ENCODE measurements around the gene MED12L. TPM values are rescaled to one million over a fixed set of nuclear protein-coding genes. Genes with fewer than 3 reads are reported as not detected.

MED12L gene
- total RNA-seq, 2 experiments from 2014 or later: 2.9 to 3.4 TPM

GRCh38 chr3:151400341-151400740, 314.9 kb downstream of the MED12L start:
- intact Hi-C loops (cut with micrococcal nuclease): no loop called here
- Mint-ChIP-seq H3K27me3 (peaks cover 4% of the 10 kb centered on the region), H3K27ac (no peak overlapping the region), H3K9me3 (no peaks in the 10 kb centered on the region), H3K36me3 (ENCODE audit: low read depth) (no peaks in the 10 kb centered on the region), H3K4me1 (ENCODE audit: low read depth) (no peaks in the 10 kb centered on the region), H3K4me3 (no peak overlapping the region)
- DNase-seq: no peak
- ATAC-seq: no peak
- POLR2A ChIA-PET: no interaction called here
- TF ChIP-seq, protein P1, sequence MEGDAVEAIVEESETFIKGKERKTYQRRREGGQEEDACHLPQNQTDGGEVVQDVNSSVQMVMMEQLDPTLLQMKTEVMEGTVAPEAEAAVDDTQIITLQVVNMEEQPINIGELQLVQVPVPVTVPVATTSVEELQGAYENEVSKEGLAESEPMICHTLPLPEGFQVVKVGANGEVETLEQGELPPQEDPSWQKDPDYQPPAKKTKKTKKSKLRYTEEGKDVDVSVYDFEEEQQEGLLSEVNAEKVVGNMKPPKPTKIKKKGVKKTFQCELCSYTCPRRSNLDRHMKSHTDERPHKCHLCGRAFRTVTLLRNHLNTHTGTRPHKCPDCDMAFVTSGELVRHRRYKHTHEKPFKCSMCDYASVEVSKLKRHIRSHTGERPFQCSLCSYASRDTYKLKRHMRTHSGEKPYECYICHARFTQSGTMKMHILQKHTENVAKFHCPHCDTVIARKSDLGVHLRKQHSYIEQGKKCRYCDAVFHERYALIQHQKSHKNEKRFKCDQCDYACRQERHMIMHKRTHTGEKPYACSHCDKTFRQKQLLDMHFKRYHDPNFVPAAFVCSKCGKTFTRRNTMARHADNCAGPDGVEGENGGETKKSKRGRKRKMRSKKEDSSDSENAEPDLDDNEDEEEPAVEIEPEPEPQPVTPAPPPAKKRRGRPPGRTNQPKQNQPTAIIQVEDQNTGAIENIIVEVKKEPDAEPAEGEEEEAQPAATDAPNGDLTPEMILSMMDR (IDR thresholded peaks at IDR 0.05): no peak
- CTCF ChIA-PET: interaction anchor here (1.0 kb wide), 1 partner anchor 67 kb away, joined by 4 read pairs; no protein-coding TSS in a partner anchor

- Mint-ChIP-seq H3K4me3 (no peak overlapping the region), H3K36me3 (ENCODE audit: low read depth) (no peaks in the 10 kb centered on the region), H3K9me3 (no peaks in the 10 kb centered on the region), H3K27me3 (peaks cover 8% of the 10 kb centered on the region), H3K4me1 (ENCODE audit: low read depth) (no peaks in the 10 kb centered on the region), H3K27ac (no peak overlapping the region)
- POLR2A ChIA-PET: no interaction called here
- no peak for ATAC-seq
- no peak for DNase-seq
- CTCF ChIA-PET: no interaction called here
- intact Hi-C loops (cut with micrococcal nuclease): no loop called here
- TF ChIP-seq, protein P1 (IDR thresholded peaks at IDR 0.05): no peak
Measured at GRCh38 chr3:151402349-151402748, 316.9 kb downstream of the MED12L start.

DNA sequence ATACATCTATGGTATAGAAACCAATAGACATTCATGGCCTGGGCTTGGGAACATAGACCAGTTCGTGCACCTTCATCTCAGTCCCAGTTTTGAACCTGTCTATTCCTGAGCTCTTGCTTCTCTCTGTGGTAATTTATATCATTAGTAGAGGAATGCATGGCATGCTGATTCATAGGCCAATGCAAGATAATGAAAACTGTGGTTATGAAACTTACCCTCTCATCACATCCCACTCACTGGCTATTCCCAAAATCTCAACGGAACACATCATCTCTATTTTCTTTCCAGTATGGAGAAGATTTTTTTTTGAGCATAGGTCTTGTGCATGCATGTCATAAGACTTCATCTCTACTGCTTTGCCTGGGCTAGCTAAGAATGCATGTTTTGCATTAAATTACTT, 317.8 kb downstream of the MED12L start:
- H3K9me3 Mint-ChIP-seq: no peaks in the 10 kb centered on the region
- H3K27me3 Mint-ChIP-seq: peaks cover 8% of the 10 kb centered on the region
- H3K27ac Mint-ChIP-seq: no peak overlapping the region
- intact Hi-C loops (cut with micrococcal nuclease): no loop called here
- ATAC-seq: no peak
- POLR2A ChIA-PET: no interaction called here
- no peak overlapping the region for H3K4me3 Mint-ChIP-seq
- H3K4me1 Mint-ChIP-seq (ENCODE audit: low read depth): no peaks in the 10 kb centered on the region
- H3K36me3 Mint-ChIP-seq (ENCODE audit: low read depth): no peaks in the 10 kb centered on the region
- TF ChIP-seq, protein P1 (IDR thresholded peaks at IDR 0.05): no peak
- DNase-seq: no peak
- CTCF ChIA-PET: no interaction called here

DNA sequence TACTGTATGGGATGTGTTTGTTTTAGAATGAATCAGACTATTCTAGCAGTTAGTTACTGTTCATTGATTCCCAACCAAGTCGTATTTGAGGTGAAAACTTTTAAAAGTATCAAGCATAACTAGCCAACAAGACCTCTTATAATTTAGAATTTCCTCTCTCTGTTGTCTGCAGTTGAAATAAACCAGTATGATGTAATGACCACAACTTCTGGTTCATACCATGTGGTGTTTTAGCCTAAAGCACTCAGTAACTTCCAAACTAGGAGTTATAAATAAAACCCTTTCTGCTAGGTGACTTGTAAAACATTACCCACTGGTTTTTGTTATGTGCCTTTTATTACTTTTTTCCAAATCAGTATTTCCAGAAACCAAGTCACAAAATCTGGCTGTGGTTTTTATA, 318.9 kb downstream of the MED12L start:
- no peak for ATAC-seq
- Mint-ChIP-seq H3K9me3 (no peaks in the 10 kb centered on the region), H3K36me3 (ENCODE audit: low read depth) (no peaks in the 10 kb centered on the region), H3K4me3 (no peak overlapping the region), H3K27me3 (peaks cover 8% of the 10 kb centered on the region), H3K4me1 (ENCODE audit: low read depth) (no peaks in the 10 kb centered on the region), H3K27ac (no peak overlapping the region)
- ChIA-PET CTCF (no interaction called here), POLR2A (no interaction called here)
- intact Hi-C loops (cut with micrococcal nuclease): no loop called here
- TF ChIP-seq, protein P1 (IDR thresholded peaks at IDR 0.05): no peak
- no peak for DNase-seq

DNA sequence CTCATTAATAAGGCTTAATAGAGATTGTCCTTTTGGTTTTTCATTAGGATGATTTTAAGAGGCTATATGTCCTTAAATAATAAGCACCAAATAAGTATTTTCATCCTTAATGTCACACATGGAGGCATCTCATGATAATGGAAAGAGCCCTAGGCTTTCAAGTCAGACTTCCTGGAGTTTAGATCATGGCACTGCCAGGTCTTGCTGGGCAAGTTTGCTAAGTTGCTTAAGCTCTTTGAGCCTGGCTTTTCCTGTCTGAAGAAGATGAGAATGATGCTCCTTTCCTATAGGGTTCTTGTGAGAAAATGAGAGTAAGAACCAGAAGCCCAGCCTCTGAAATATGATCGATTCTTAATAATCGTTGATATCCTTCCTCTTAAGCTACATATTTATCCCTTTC, 322.5 kb downstream of the MED12L start:
- DNase-seq (no peak), ATAC-seq (no peak)
- ChIA-PET POLR2A (no interaction called here), CTCF (interaction anchor here (0.6 kb wide), 1 partner anchor 71 kb away, joined by 3 read pairs; no protein-coding TSS in a partner anchor)
- intact Hi-C loops (cut with micrococcal nuclease): no loop called here
- H3K4me1 Mint-ChIP-seq (ENCODE audit: low read depth): no peaks in the 10 kb centered on the region
- TF ChIP-seq, protein P1 (IDR thresholded peaks at IDR 0.05): no peak
- no peak overlapping the region for H3K27ac Mint-ChIP-seq
- no peaks in the 10 kb centered on the region for H3K36me3 Mint-ChIP-seq (ENCODE audit: low read depth)
- no peaks in the 10 kb centered on the region for H3K9me3 Mint-ChIP-seq
- H3K4me3 Mint-ChIP-seq: no peak overlapping the region
- peaks cover 6% of the 10 kb centered on the region for H3K27me3 Mint-ChIP-seq
